UCSD-AML1 (cell line): Measurements from ENCODE around the gene DDX21.
"Not testable (repeated sequence)": the region's sequence is repeated elsewhere in the genome, so short reads cannot be mapped to it uniquely, and the experiment has no call there.

Source experiments
- DNase-seq: peaks from one replicate; lab custom pipeline; 2025; ENCODE audit not compliant: unreplicated experiment; lab: John Stamatoyannopoulos, UW

DDX21 gene

GRCh38 chr10:68955832-68956532 is at the start of gene DDX21:
Gene DDX21 (plus strand): TSS chr10:68956170. CDS start chr10:68956226, 56 bp downstream.
- peak; percentile 86 for DNase-seq

- DNase-seq, result no peak
These were observed 31.4 kb upstream of the DDX21 start for GRCh38 chr10:68924593-68924992.

GRCh38 chr10:68925489-68925888 is 30.5 kb upstream of the DDX21 start:
- no peak for DNase-seq

GRCh38 chr10:68929157-68929556 is 26.8 kb upstream of the DDX21 start:
- DNase-seq, result not testable (repeated sequence)

- DNase-seq, result not testable (repeated sequence)
These were observed 26.1 kb upstream of the DDX21 start for GRCh38 chr10:68929888-68930287.

- not testable (repeated sequence) for DNase-seq
These were observed 23.1 kb upstream of the DDX21 start for GRCh38 chr10:68932860-68933259.

GRCh38 chr10:68934994-68935393 is 21.0 kb upstream of the DDX21 start:
- DNase-seq, result no peak

- no peak for DNase-seq
These were observed 17.9 kb upstream of the DDX21 start for GRCh38 chr10:68938117-68938516.

- no peak for DNase-seq
These were observed 17.1 kb upstream of the DDX21 start for GRCh38 chr10:68938884-68939283.

- not testable (repeated sequence) for DNase-seq
These were observed 15.1 kb upstream of the DDX21 start for GRCh38 chr10:68940917-68941316.

- DNase-seq, result no peak
These were observed 5.4 kb upstream of the DDX21 start for GRCh38 chr10:68950598-68950997.

GRCh38 chr10:68954904-68955303 is 1.1 kb upstream of the DDX21 start:
- no peak for DNase-seq

GRCh38 chr10:68955355-68955831 is 577 bp upstream of the DDX21 start:
- DNase-seq, result peak; percentile 55

GRCh38 chr10:68957284-68957615 is 1.3 kb downstream of the DDX21 start:
- no peak for DNase-seq

- DNase-seq, result no peak
These were observed 1.7 kb downstream of the DDX21 start for GRCh38 chr10:68957654-68958053.

GRCh38 chr10:68959695-68960527 is 3.9 kb downstream of the DDX21 start:
- no peak for DNase-seq

GRCh38 chr10:68963151-68963550 is 7.2 kb downstream of the DDX21 start:
- DNase-seq, result no peak

GRCh38 chr10:68973975-68974374 is 18.0 kb downstream of the DDX21 start:
- DNase-seq, result no peak

GRCh38 chr10:68975936-68976473 is 20.0 kb downstream of the DDX21 start:
- DNase-seq, result not testable (repeated sequence)

- DNase-seq, result not testable (repeated sequence)
These were observed 23.8 kb downstream of the DDX21 start for GRCh38 chr10:68979738-68980137.

GRCh38 chr10:68981074-68981473 is 25.1 kb downstream of the DDX21 start:
- DNase-seq, result no peak

GRCh38 chr10:68982389-68982788 is 26.4 kb downstream of the DDX21 start:
- no peak for DNase-seq
